IMR-90 (cell line): ENCODE results near the gene FRMD5. TPM values are rescaled to one million over a fixed set of nuclear protein-coding genes. Genes with fewer than 3 reads are reported as not detected.

Source experiments
- ATAC-seq: fragments of 200-7000 bp; cut with Tn5 transposase; 2 replicates; pipeline ENCODE4 v1.9.1; 2020; ENCODE audit warnings: low read depth, mild to moderate bottlenecking, moderate library complexity
- BruUV-seq: library from RNA; stranded (reverse); fragments of 400-500 nt; replicated peaks from 2 replicates; lab custom pipeline; 2021; lab: Mats Ljungman, UMichigan
- CTCF ChIA-PET: fragments of 300-600 bp; formaldehyde crosslinking; extraction: SDS; loops from one replicate; lab custom pipeline; 2021; ENCODE audit warnings: antibody characterized with exemption; lab: Yijun Ruan, JAX
- POLR2A ChIA-PET: fragments of 300-600 bp; sonication (Branson Sonifier 250); formaldehyde crosslinking; loops from one replicate; lab custom pipeline; 2022; ENCODE audit warnings: antibody characterized with exemption; ENCODE audit not compliant: unreplicated experiment; lab: Charles Lee
- DNase-seq: peaks from one replicate; pipeline ENCODE4 v3.0.0; 2013
- H2AFZ ChIP-seq: replicated peaks from 2 replicates; pipeline ENCODE3; 2013; ENCODE audit warnings: low read length, mild to moderate bottlenecking; ENCODE audit not compliant: poor library complexity
- H2AK5ac ChIP-seq: 2 replicates; pipeline ENCODE4 v1.6.1; 2013; ENCODE audit warnings: low read depth, low read length, inconsistent platforms
- H2AK9ac ChIP-seq: replicated peaks from 2 replicates; pipeline ENCODE3; 2013; ENCODE audit warnings: mild to moderate bottlenecking, low read depth, low read length, moderate library complexity; ENCODE audit not compliant: poor library complexity
- H2BK120ac ChIP-seq: 2 replicates; pipeline ENCODE4 v1.6.1; 2013; ENCODE audit warnings: low read depth, low read length, inconsistent platforms
- H2BK15ac ChIP-seq: 3 replicates; pipeline ENCODE4 v1.6.1; 2013; ENCODE audit warnings: low read depth, low read length, inconsistent platforms
- H2BK20ac ChIP-seq: 2 replicates; pipeline ENCODE4 v1.6.1; 2013; ENCODE audit warnings: low read depth, mild to moderate bottlenecking, inconsistent platforms, low read length, moderate library complexity
- H2BK5ac ChIP-seq: 2 replicates; pipeline ENCODE4 v1.6.1; 2013; ENCODE audit warnings: mild to moderate bottlenecking, low read depth, low read length, inconsistent platforms; ENCODE audit not compliant: poor library complexity, severe bottlenecking
- H3K14ac ChIP-seq: replicated peaks from 2 replicates; pipeline ENCODE4 v1.6.1; 2013; ENCODE audit warnings: low read depth, low read length, inconsistent platforms
- H3K18ac ChIP-seq: 2 replicates; pipeline ENCODE4 v1.6.1; 2013; ENCODE audit warnings: low read depth, low read length, control low read depth
- H3K23ac ChIP-seq: 2 replicates; pipeline ENCODE4 v1.6.1; 2013; ENCODE audit warnings: low read depth, low read length, inconsistent platforms
- H3K27ac ChIP-seq: 2 replicates; pipeline ENCODE4 v1.5.1; 2013; ENCODE audit warnings: mild to moderate bottlenecking, control low read depth, low read length; ENCODE audit not compliant: insufficient read depth
- H3K27me3 ChIP-seq: 2 replicates; pipeline ENCODE4 v1.6.1; 2013; ENCODE audit warnings: low read length; ENCODE audit not compliant: control insufficient read depth, insufficient read depth
- H3K36me3 ChIP-seq: 2 replicates; pipeline ENCODE4 v1.6.1; 2013; ENCODE audit warnings: low read length, mixed read lengths; ENCODE audit not compliant: control insufficient read depth, insufficient read depth
- H3K4ac ChIP-seq: 2 replicates; pipeline ENCODE4 v1.6.1; 2013; ENCODE audit warnings: low read depth, low read length, inconsistent platforms
- H3K4me1 ChIP-seq: 2 replicates; pipeline ENCODE4 v1.6.1; 2013; ENCODE audit warnings: low read length, mixed read lengths; ENCODE audit not compliant: control insufficient read depth, insufficient read depth
- H3K4me2 ChIP-seq: 2 replicates; pipeline ENCODE4 v1.6.1; 2013; ENCODE audit warnings: low read depth, mild to moderate bottlenecking, control low read depth, low read length, moderate library complexity
- H3K4me3 ChIP-seq: 2 replicates; pipeline ENCODE4 v1.5.1; 2013; ENCODE audit warnings: low read depth, mild to moderate bottlenecking, control low read depth, low read length, moderate library complexity; ENCODE audit not compliant: insufficient read depth
- H3K56ac ChIP-seq: 2 replicates; pipeline ENCODE4 v1.6.1; 2013; ENCODE audit warnings: low read length, inconsistent platforms; ENCODE audit not compliant: insufficient read depth; ENCODE audit errors: extremely low read depth
- H3K79me1 ChIP-seq, 2 experiments: 2 replicates each; pipeline ENCODE4 v1.6.1; 2013; ENCODE audit warnings: low read length in 2 of 2, inconsistent platforms in 1 of 2, low read depth in 1 of 2
- H3K9ac ChIP-seq: 2 replicates; pipeline ENCODE4 v1.6.1; 2013; ENCODE audit warnings: low read depth, low read length, control low read depth
- H3K9me1 ChIP-seq: 2 replicates; pipeline ENCODE4 v1.6.1; 2013; ENCODE audit warnings: low read length, inconsistent platforms; ENCODE audit not compliant: insufficient read depth
- H3K9me3 ChIP-seq: 2 replicates; pipeline ENCODE4 v1.6.1; 2013; ENCODE audit warnings: low read length; ENCODE audit not compliant: control insufficient read depth, insufficient read depth
- H4K20me1 ChIP-seq: 2 replicates; pipeline ENCODE4 v1.6.1; 2013; ENCODE audit warnings: low read length, inconsistent platforms; ENCODE audit not compliant: insufficient read depth
- H4K5ac ChIP-seq: 2 replicates; pipeline ENCODE4 v1.6.1; 2013; ENCODE audit warnings: mild to moderate bottlenecking, low read depth, low read length, control low read depth
- H4K8ac ChIP-seq, 2 experiments: 2 replicates each; pipeline ENCODE4 v1.6.1; 2013; ENCODE audit warnings: low read depth in 2 of 2, low read length in 2 of 2, control low read depth in 1 of 2, inconsistent platforms in 1 of 2
- H4K91ac ChIP-seq: 2 replicates; pipeline ENCODE4 v1.6.1; 2013; ENCODE audit warnings: low read depth, low read length, inconsistent platforms; ENCODE audit not compliant: insufficient read depth
- CTCF ChIP-seq: conservative IDR thresholded peaks from 2 replicates; pipeline ENCODE4 v1.5.1; 2012; ENCODE audit warnings: mild to moderate bottlenecking, low read depth, low read length, improper control_type of control experiment
- FOS ChIP-seq: fragments of 150-350 bp; IDR thresholded peaks from 2 replicates; pipeline ENCODE4 v1.6.1; 2016; ENCODE audit warnings: low read depth, low read length
- WGBS, 2 experiments: methylation state at CpG; one replicate each; pipeline versions ENCODE4 v1.1.5 to v1.1.7; 2013; ENCODE audit warnings: missing lambda C conversion rate in 2 of 2; ENCODE audit not compliant: insufficient read length in 1 of 2; ENCODE audit errors: extremely low coverage in 2 of 2; 5-methylcytosine and 5-hydroxymethylcytosine counted together
- dilution Hi-C: fragments of 300-500 bp; cut with HindIII; formaldehyde crosslinking; loops from one replicate; pipeline ENCODE4 v1.14.3; 2018; ENCODE audit warnings: low sequenced_read_pairs; ENCODE audit not compliant: unreplicated experiment
- in situ Hi-C: fragments of 300-500 bp; cut with MboI; formaldehyde crosslinking; loops from 3 replicates; pipeline ENCODE4 v1.14.3; 2019; ENCODE audit warnings: low sequenced_read_pairs, inconsistent platforms, mixed read lengths
- intact Hi-C: fragments of 100-400 bp; cut with micrococcal nuclease; formaldehyde crosslinking; loops from 2 replicates; pipeline ENCODE4 v1.10.0; 2022
- polyA plus RNA-seq, 3 experiments: library from polyadenylated mRNA; depleted of rRNA; stranded (reverse); fragments of >200 nt; gene quantifications; 2 replicates each; pipeline ENCODE4 v1.2.3, GENCODE V29; 2012; ENCODE audit warnings: low replicate concordance in 1 of 3
- total RNA-seq: library from RNA; depleted of rRNA; stranded (reverse); fragments of >200 nt; gene quantifications from 2 replicates; pipeline ENCODE4 v1.2.3, GENCODE V29; 2012

Gene FRMD5
- total and polyA plus RNA-seq, 2 of the 4 experiments (the other 2 are of a cell fraction), result 4.1 to 5.4 TPM

- Histone ChIP-seq H3K14ac (no peak overlapping the region), H2AFZ (no peak overlapping the region), H3K27me3 (no peaks in the 10 kb centered on the region), H3K79me1 (peaks cover 0 to 5% of the 10 kb centered on the region in 2 experiments; a peak in 1 of 4 replicates), H3K56ac (no peak overlapping the region), H3K4me3 (no peak overlapping the region), H2BK120ac (no peak overlapping the region), H3K9me1 (peaks cover 8% of the 10 kb centered on the region), H3K4me1 (peaks cover 2% of the 10 kb centered on the region), H3K9me3 (no peaks in the 10 kb centered on the region), H2AK9ac (no peak overlapping the region), H3K4me2 (no peak overlapping the region), H4K20me1 (peaks cover under 1% of the 10 kb centered on the region; the same call in 1 of the 2 replicates), H3K27ac (no peak overlapping the region), H3K9ac (no peak overlapping the region), H2BK15ac (no peak overlapping the region), H4K8ac (no peak overlapping the region), H3K36me3 (no peaks in the 10 kb centered on the region), H3K18ac (no peak overlapping the region), H4K5ac (no peak overlapping the region), H2BK20ac (no peak overlapping the region), H2BK5ac (no peak overlapping the region), H3K23ac (no peak overlapping the region), H4K91ac (no peak overlapping the region), H2AK5ac (no peak overlapping the region), H3K4ac (no peak overlapping the region)
- intact Hi-C loops (no loop called here), in situ Hi-C loops (no loop called here), dilution Hi-C loops (no loop called here)
- ATAC-seq (no peak), DNase-seq (no peak)
- ChIA-PET POLR2A (no interaction called here), CTCF (no interaction called here)
- WGBS, 2 experiments, result no CpG with 5 or more reads among the region's 1 CpG
- no TSS peak for BruUV-seq
- TF ChIP-seq FOS (no peak), CTCF (no peak)
Observed at GRCh38 chr15:43953402-43953801, 241.7 kb downstream of the FRMD5 start.
